ENCODE data around the gene ARHGAP1.
"Not testable (repeated sequence)": the region's sequence is repeated elsewhere in the genome, so short reads cannot be mapped to it uniquely, and the experiment has no call there.

Gene ARHGAP1

GRCh38 chr11:46722566-46723358 is 22.3 kb upstream of the ARHGAP1 start:
- no peak for DNase-seq

- DNase-seq = no peak
Observed at GRCh38 chr11:46721286-46721685, 20.9 kb upstream of the ARHGAP1 start.

- no peak for DNase-seq
Observed at GRCh38 chr11:46719543-46720218, 19.3 kb upstream of the ARHGAP1 start.

GRCh38 chr11:46719048-46719542 is 18.7 kb upstream of the ARHGAP1 start, which contains the start of gene F2:
Gene F2, plus strand, starts transcription at chr11:46719213. Its CDS starts 23 bp downstream, at chr11:46719236.
- DNase-seq = no peak

GRCh38 chr11:46718155-46719019 is 18.0 kb upstream of the ARHGAP1 start:
- no peak for DNase-seq

GRCh38 chr11:46717825-46718154 is 17.4 kb upstream of the ARHGAP1 start:
- DNase-seq = not testable (repeated sequence)

- DNase-seq = no peak
Observed at GRCh38 chr11:46712874-46713576, 12.6 kb upstream of the ARHGAP1 start.

GRCh38 chr11:46711303-46711702 is 10.9 kb upstream of the ARHGAP1 start:
- DNase-seq = no peak

- no peak for DNase-seq
Observed at GRCh38 chr11:46710821-46711269, 10.4 kb upstream of the ARHGAP1 start.

GRCh38 chr11:46709351-46709750 is 8.9 kb upstream of the ARHGAP1 start:
- DNase-seq = not testable (repeated sequence)

GRCh38 chr11:46706886-46707285 is 6.5 kb upstream of the ARHGAP1 start:
- no peak for DNase-seq

GRCh38 chr11:46705070-46705688 is 4.8 kb upstream of the ARHGAP1 start:
- no peak for DNase-seq

- peak in 1 of 2 experiments; percentile 25 for DNase-seq
Observed at GRCh38 chr11:46701078-46701654, 747 bp upstream of the ARHGAP1 start.

- no peak for DNase-seq
Observed at GRCh38 chr11:46698597-46698996, 1.8 kb downstream of the ARHGAP1 start.

GRCh38 chr11:46697723-46698122 is 2.7 kb downstream of the ARHGAP1 start:
- DNase-seq = no peak

GRCh38 chr11:46697303-46697702 is 3.1 kb downstream of the ARHGAP1 start:
- no peak for DNase-seq

- DNase-seq = no peak
Observed at GRCh38 chr11:46696212-46696558, 4.2 kb downstream of the ARHGAP1 start.

GRCh38 chr11:46695345-46696211 is 4.8 kb downstream of the ARHGAP1 start:
- no peak for DNase-seq

GRCh38 chr11:46694607-46695006 is 5.8 kb downstream of the ARHGAP1 start:
- no peak for DNase-seq

GRCh38 chr11:46694072-46694471 is 6.3 kb downstream of the ARHGAP1 start:
- DNase-seq = no peak

GRCh38 chr11:46693597-46694012 is 6.8 kb downstream of the ARHGAP1 start:
- no peak for DNase-seq

Data from activated T-cell treated with anti-CD3 and anti-CD28 coated beads, Interleukin-2, amount 50 U/mL, for 48 hours (primary cell).